ENCODE data around the gene STX16.
A peak's percentile ranks its signal among the peaks of the same experiment; 100 is the strongest.

STX16 gene

DNA sequence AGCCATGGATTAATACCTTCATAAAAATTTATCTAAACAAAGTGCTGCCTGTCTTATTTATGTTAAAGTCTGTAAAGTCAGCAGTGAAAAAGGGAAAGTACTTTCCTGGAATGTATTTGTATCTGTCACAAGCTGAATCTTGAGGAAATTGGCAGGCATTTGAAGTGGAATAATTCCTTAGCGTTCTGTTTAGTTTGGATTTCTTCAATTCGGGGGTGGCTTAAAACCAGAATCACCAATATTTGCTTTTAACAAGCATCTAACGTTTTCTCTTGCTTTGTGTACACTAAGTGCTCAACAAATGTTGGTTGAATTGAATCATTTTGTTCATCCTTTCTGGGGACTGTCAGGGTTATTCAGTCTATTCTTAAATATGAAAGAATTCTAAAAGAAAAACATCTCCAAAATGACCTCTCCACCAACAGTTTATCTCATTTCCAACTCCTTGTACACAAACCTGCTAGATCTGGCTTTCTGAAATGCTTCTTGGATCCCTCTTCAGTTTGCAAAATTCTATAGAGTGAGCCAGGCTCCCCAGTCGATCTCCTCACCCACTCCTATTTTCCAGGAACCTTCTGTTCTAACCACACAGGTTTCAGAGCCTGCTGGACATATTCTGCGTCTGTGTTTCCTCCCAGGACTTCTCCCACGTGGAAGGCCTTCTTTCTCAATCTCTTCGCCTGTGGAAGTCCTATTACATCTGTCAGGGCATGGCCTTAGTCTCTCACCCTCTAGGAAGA is 39.5 kb downstream of the STX16 start:
- TF ChIP-seq, protein P1, sequence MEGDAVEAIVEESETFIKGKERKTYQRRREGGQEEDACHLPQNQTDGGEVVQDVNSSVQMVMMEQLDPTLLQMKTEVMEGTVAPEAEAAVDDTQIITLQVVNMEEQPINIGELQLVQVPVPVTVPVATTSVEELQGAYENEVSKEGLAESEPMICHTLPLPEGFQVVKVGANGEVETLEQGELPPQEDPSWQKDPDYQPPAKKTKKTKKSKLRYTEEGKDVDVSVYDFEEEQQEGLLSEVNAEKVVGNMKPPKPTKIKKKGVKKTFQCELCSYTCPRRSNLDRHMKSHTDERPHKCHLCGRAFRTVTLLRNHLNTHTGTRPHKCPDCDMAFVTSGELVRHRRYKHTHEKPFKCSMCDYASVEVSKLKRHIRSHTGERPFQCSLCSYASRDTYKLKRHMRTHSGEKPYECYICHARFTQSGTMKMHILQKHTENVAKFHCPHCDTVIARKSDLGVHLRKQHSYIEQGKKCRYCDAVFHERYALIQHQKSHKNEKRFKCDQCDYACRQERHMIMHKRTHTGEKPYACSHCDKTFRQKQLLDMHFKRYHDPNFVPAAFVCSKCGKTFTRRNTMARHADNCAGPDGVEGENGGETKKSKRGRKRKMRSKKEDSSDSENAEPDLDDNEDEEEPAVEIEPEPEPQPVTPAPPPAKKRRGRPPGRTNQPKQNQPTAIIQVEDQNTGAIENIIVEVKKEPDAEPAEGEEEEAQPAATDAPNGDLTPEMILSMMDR (IDR thresholded peaks at IDR 0.05) = no peak
- H3K4me3 ChIP-seq = no peak overlapping the region
- H3K27ac ChIP-seq = peak overlapping the region; percentile 85 to 87
- peak; percentile 77 for DNase-seq (ENCODE audit: low spot score)

DNA sequence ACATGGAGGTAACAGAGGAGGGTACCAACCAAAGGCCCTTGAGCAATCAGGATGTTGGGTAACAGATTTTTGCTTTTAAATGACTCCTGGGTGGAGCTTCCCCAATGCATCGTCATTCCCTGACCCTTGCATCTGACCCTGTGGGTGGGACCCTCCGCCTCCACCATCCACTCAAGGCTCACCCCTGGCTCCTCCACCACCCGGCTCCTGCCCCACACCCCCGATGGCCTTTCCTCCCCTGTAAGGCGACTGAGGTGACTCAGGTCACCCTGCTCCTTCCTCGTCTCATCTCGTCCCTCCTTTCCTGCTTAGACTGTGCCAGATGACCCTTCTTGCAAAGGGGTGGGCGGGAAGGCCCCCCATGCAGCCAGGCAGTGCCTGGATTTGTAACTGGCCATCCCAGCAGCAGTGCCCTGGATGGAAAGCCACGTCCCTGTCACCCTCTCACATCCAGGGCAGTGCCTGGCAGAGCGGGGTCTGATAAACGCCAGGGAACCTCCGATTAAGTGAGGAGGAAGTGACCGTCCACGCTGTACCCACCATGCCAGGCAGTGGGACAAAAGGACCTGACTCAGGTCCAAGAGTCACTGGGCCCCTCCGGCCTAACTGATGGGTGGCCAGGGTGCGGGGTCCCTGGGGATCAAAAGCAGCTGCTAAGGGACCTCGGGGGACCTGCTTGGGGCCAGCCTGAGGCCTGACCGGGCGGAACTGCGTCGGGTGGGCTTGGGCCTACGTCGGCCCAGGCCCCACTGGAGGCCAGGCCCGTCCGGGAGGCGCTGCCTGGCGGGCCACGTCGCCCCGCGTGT is 40.9 kb downstream of the STX16 start:
- peak overlapping the region; percentile 85 to 87 for H3K27ac ChIP-seq
- peak; percentile 81 for DNase-seq (ENCODE audit: low spot score)
- TF ChIP-seq, protein P1 (IDR thresholded peaks at IDR 0.05) = no peak
- H3K4me3 ChIP-seq = peak overlapping the region; percentile 81

DNA sequence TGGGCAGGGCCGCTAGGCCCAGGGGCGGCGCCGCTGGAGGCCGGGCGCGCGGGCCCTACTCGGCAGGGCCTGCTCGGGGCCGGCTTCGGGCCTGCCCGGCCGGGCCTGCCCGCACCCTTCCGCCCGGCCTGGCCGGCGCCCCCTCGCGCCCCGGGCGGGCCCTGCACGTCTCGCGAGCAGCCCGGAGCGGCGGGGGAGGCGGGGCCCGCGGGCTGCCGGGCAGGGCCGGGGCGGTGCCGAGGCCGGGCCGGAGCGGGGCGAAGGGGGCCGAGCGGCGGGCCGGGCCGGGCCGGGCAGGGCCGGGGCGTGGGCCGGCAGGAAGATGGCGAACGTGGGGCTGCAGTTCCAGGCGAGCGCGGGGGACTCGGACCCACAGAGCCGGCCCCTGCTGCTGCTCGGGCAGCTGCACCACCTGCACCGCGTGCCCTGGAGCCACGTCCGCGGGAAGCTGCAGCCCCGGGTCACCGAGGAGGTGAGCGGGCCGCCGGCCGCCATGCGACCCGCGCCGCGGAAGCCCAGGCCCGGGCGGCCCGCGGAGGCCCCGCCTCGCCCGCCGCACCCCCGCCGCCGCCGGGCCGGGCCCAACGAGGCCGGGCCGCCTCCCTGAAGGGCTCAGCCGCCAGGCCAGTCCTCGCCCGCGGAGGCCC is 41.6 kb downstream of the STX16 start, which contains the start of gene NPEPL1:
NPEPL1 (plus strand) TSS at position 222 of the 647 bp plus-strand sequence; CDS start at position 323, 101 bp downstream.
- peak; percentile 70 for DNase-seq (ENCODE audit: low spot score)
- TF ChIP-seq, protein P1 (IDR thresholded peaks at IDR 0.05) = no peak
- Histone ChIP-seq H3K4me3 (peak within 1 kb of the TSS; percentile 81), H3K27ac (peak within 1 kb of the TSS; percentile 85 to 87)

GRCh38 chr20:58693226-58694006 is 42.3 kb downstream of the STX16 start:
- DNase-seq (ENCODE audit: low spot score) = peak; percentile 73
- peak overlapping the region; percentile 81 for H3K4me3 ChIP-seq
- peak overlapping the region in 1 of 2 donors; percentile 87 for H3K27ac ChIP-seq
- TF ChIP-seq, protein P1 (IDR thresholded peaks at IDR 0.05) = no peak

- Histone ChIP-seq H3K27ac (no peak overlapping the region), H3K4me3 (peak overlapping the region; percentile 81)
- peak; percentile 73 for DNase-seq (ENCODE audit: low spot score)
- TF ChIP-seq, protein P1 (IDR thresholded peaks at IDR 0.05) = no peak
These were observed 43.4 kb downstream of the STX16 start for GRCh38 chr20:58694241-58695083.

Measured in coronary artery (tissue), 2 donors.